LNCaP clone FGC (cell line): ENCODE data around the gene SACM1L.
A peak's percentile ranks its signal among the peaks of the same experiment; 100 is the strongest.

Experiments used
- DNase-seq: peaks from one replicate; pipeline ENCODE4 v3.0.0-alpha.2; 2011; ENCODE audit warnings: low read depth
- H3K4me3 ChIP-seq: 2 replicates; pipeline ENCODE4 v1.5.1; 2011; ENCODE audit warnings: mild to moderate bottlenecking, low read depth, low read length, control low read depth
- TF ChIP-seq, protein P1 (sequence below): IDR thresholded peaks from 2 replicates; pipeline ENCODE4 v1.5.1; 2012; ENCODE audit warnings: mild to moderate bottlenecking; ENCODE audit not compliant: control insufficient read depth, insufficient read depth; ENCODE audit errors: extremely low read depth

Gene SACM1L, protein sequence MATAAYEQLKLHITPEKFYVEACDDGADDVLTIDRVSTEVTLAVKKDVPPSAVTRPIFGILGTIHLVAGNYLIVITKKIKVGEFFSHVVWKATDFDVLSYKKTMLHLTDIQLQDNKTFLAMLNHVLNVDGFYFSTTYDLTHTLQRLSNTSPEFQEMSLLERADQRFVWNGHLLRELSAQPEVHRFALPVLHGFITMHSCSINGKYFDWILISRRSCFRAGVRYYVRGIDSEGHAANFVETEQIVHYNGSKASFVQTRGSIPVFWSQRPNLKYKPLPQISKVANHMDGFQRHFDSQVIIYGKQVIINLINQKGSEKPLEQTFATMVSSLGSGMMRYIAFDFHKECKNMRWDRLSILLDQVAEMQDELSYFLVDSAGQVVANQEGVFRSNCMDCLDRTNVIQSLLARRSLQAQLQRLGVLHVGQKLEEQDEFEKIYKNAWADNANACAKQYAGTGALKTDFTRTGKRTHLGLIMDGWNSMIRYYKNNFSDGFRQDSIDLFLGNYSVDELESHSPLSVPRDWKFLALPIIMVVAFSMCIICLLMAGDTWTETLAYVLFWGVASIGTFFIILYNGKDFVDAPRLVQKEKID

DNA sequence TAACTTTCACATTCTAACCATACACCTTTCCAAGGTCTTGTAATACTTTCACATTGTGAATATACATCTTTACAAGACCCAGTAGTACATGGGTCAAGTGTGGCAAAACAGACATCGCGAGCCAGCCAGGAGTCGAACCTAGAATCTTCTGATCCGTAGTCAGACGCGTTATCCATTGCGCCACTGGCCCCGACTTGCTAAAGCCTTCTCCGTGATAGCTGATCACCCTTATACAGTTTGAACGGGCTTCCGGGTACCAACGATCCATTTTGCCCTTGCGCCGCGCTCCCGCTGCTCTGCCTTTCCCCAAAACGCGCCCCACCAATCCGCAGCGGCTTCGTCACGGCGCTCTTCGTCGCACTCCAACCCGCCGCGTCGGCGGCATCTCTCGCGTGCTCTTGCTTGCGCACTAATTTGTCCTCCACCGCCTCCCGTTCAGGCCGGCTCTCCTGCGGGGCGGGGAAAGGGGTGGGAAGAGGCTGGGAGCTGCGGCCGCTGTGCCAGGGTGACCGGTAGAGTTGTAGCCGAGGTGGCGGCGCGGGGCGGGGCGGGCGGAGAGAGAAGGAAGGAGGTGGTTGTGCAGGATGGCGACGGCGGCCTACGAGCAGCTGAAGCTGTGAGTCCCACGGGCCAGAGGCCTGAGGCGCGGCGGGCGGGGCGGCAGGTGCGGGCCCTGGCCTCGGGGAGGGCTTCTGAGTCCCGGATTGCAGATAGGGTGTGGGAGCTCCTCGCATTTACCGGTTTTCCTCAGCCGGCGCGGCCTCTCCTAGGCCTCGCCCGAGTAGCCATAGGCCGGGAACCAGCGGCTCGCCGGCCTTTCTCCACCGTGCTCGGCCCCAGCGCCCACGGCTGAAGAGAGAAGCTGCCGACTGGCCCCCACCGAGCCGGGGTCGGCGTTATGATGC, at the start of gene SACM1L:
SACM1L (plus strand) TSS at position 515 of the 905 bp plus-strand sequence; CDS start at position 585, 70 bp downstream.
- H3K4me3 ChIP-seq: peak within 1 kb of the TSS; percentile 70
- peak; percentile 96 for DNase-seq
- TF ChIP-seq, protein P1, sequence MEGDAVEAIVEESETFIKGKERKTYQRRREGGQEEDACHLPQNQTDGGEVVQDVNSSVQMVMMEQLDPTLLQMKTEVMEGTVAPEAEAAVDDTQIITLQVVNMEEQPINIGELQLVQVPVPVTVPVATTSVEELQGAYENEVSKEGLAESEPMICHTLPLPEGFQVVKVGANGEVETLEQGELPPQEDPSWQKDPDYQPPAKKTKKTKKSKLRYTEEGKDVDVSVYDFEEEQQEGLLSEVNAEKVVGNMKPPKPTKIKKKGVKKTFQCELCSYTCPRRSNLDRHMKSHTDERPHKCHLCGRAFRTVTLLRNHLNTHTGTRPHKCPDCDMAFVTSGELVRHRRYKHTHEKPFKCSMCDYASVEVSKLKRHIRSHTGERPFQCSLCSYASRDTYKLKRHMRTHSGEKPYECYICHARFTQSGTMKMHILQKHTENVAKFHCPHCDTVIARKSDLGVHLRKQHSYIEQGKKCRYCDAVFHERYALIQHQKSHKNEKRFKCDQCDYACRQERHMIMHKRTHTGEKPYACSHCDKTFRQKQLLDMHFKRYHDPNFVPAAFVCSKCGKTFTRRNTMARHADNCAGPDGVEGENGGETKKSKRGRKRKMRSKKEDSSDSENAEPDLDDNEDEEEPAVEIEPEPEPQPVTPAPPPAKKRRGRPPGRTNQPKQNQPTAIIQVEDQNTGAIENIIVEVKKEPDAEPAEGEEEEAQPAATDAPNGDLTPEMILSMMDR: no peak

DNA sequence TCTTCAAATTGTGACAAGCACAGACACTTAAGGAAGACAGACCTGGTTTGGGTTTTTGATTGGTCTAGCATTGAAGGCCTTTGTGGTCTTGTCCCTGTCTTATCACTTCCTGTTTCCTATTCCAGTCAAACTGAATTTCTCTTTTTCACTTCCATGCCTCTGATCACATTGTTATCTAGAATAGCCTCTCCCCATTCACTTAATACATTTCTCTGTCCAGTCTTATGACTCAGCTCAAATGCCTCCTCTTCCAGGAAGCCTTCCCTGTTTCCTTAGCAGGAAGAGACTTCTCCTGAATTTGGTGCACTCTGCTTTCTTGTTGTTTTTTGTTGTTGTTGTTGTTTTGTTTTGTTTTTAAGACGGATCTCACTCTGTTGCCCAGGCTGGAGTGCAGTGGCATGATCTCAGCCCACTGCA, 49.1 kb upstream of the SACM1L start:
- H3K4me3 ChIP-seq: no peak overlapping the region
- TF ChIP-seq, protein P1: no peak
- DNase-seq: no peak

DNA sequence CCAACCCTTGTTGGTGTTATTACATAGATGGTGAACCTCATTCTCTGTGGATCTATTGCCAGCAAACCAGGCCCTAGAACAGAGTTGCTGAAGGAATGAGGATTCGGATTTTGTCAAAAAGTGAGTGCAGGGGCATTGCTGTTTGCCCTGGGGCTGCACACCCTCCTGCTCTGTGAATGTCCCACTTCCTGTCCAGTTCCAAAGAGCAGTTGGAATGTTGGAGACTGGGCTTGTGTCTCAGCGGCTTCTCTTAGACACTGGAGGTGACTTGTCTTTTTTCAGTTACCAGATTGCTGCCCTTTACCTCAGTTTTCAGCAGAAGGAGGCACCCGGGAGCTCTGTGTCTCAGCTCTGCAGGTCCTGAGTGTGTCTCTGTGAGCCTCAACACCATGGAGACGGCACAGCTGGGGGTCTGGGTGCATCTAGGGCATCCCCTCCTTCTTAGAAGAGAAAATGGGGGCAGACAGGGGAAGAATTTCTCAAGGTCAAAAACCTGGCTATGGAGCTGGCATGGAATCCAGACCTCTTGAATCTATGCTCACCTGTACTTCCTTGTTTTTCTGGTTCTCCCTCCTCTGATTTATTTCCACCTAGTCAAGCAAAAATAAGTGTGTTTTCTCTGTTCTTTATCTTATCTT, 48.4 kb upstream of the SACM1L start:
- H3K4me3 ChIP-seq: 0 out of 2 replicates have a peak overlapping the region, but pooled peaks have one; percentile 3
- DNase-seq: peak; percentile 67
- TF ChIP-seq, protein P1: no peak

DNA sequence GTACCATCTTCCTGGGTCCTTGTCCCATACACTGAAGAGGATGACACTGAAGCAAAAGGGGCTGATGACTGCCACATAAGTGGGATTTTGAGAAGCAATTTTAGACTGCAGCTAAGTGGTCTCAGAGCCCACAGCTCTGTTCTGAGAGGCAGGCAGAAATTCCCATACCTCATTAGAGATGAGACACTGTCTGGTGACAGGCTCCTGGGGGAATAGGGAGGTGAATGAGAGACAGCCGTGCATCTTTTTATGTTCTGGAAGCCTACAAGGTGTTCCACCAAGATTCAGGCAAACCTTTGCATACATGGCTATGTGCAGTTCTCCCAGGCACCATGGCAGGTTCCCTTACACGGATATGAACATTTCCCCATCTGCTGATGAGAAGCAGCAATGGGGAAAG, 47.4 kb upstream of the SACM1L start:
- DNase-seq: no peak
- TF ChIP-seq, protein P1: no peak
- H3K4me3 ChIP-seq: no peak overlapping the region

DNA sequence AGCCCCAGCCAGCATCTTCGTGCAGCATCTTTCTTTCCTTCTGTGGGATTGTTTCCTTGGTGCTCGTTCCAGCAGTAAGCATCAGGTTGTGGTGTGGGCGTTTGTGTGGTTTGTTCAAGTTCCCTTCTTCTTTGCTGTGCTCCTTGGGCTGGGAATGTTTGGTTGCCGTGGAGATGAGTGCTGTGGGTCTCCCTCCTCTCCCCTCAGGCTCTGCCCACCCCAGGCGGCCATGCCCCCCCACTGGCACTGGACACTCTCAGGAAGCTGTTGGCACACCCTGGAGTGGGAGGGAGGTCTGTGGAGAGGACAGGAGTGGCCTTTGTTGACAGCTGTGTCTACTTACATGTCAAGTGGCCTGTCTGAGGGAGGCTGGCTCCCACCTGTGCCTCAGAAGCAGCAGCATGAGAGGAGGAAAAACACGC, 46.5 kb upstream of the SACM1L start:
- DNase-seq: no peak
- TF ChIP-seq, protein P1: no peak
- no peak overlapping the region for H3K4me3 ChIP-seq

DNA sequence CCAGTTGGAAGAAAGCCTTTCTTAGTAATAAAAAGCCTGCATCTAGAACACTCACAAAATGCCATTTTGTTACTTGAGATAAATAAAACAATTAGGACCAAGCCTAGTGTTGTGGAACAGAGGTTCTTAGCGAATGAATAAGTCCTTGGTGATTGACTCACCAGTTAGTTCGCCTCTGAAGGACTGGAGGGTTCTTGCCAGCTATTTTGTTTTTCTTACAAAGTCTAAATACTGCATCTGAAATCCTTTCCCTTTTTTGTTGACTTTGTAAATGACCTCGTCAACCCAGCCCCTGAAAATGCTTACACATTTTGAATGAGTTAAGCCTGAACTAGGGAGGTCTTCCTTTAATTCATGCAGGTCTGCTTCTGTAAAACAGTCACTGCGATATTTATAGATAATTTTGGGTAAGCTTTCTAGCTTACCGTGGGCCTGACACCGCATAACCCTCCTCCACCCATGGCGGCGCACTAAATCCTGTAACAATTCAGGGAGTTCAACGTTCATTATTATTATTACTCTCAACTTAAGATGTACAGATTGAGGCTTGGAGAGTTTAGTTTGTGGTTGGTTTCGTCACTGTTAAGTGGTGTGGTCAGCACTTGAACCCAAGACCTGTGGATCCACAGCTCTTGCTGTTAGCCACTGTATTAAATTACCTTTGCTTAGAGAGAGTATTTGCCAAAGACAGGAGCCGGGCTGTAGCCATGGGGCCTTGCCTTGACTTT, 45.0 kb upstream of the SACM1L start:
- no peak for DNase-seq
- TF ChIP-seq, protein P1: no peak
- H3K4me3 ChIP-seq: no peak overlapping the region
